WTC11 (cell line): Measurements from ENCODE around the gene CST3.
"Not testable (repeated sequence)": the region's sequence is repeated elsewhere in the genome, so short reads cannot be mapped to it uniquely, and the experiment has no call there.

ENCODE experiments used
- ATF1 ChIP-seq: sonication (generic); formaldehyde crosslinking; IDR thresholded peaks from 2 replicates; pipeline ENCODE4 v1.8.1; 2023; ENCODE audit warnings: mild to moderate bottlenecking, moderate library complexity, missing genetic modification reagents
- IRF2 ChIP-seq: sonication (generic); formaldehyde crosslinking; IDR thresholded peaks from 2 replicates; pipeline ENCODE4 v1.8.0; 2022; ENCODE audit warnings: low read depth, missing genetic modification reagents, borderline replicate concordance
- NFYB ChIP-seq: sonication (generic); formaldehyde crosslinking; conservative IDR thresholded peaks from 2 replicates; pipeline ENCODE4 v1.8.0; 2022; ENCODE audit warnings: low read depth, missing genetic modification reagents
- SMAD4 ChIP-seq: sonication (generic); formaldehyde crosslinking; IDR thresholded peaks from 2 replicates; pipeline ENCODE4 v1.8.0; 2022; ENCODE audit warnings: mild to moderate bottlenecking, missing genetic modification reagents
- ZNF138 ChIP-seq: sonication (generic); formaldehyde crosslinking; conservative IDR thresholded peaks from 2 replicates; pipeline ENCODE4 v1.8.1; 2022; ENCODE audit warnings: mild to moderate bottlenecking, moderate library complexity, missing genetic modification reagents
- ZNF232 ChIP-seq: sonication (generic); formaldehyde crosslinking; IDR thresholded peaks from 2 replicates; pipeline ENCODE4 v1.8.0; 2022; ENCODE audit warnings: mild to moderate bottlenecking, missing genetic modification reagents
- TF ChIP-seq, protein P1 (sequence below): sonication (generic); formaldehyde crosslinking; IDR thresholded peaks from 2 replicates; pipeline ENCODE4 v1.8.1; 2023; ENCODE audit warnings: mild to moderate bottlenecking, missing genetic modification reagents, moderate library complexity
- TF ChIP-seq, protein P2 (sequence below): fragments of 200-600 bp; IDR thresholded peaks from 2 replicates; pipeline ENCODE4 v1.8.0; 2022; ENCODE audit warnings: antibody characterized with exemption
- TF ChIP-seq, protein P3 (sequence below): sonication (generic); formaldehyde crosslinking; IDR thresholded peaks from 2 replicates; pipeline ENCODE4 v1.8.1; 2023; ENCODE audit warnings: mild to moderate bottlenecking, moderate library complexity, missing genetic modification reagents
- TF ChIP-seq, protein P4 (sequence below): sonication (generic); formaldehyde crosslinking; IDR thresholded peaks from 2 replicates; pipeline ENCODE4 v1.8.1; 2022; ENCODE audit warnings: low read depth, missing genetic modification reagents, borderline replicate concordance
- TF ChIP-seq, protein P5 (sequence below): sonication (generic); formaldehyde crosslinking; IDR thresholded peaks from 2 replicates; pipeline ENCODE4 v1.8.0; 2022; ENCODE audit warnings: mild to moderate bottlenecking, missing genetic modification reagents

DNA sequence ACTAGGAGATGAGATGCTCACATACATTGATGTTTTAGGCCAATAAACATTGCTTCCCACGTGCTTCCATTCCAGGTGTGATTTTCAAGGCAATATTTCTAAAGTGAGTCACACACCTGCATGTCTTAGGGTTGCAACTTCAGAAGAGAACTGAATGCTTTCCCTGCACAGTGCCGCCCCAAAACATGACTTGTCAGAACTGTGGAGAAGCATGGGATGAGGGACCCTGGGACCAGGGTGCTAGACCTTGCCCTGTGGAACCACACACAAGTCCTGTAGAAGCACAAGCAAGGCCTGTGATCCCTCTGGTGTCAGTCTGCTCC lies 2.0 kb downstream of the CST3 start:
- TF ChIP-seq, protein P1, sequence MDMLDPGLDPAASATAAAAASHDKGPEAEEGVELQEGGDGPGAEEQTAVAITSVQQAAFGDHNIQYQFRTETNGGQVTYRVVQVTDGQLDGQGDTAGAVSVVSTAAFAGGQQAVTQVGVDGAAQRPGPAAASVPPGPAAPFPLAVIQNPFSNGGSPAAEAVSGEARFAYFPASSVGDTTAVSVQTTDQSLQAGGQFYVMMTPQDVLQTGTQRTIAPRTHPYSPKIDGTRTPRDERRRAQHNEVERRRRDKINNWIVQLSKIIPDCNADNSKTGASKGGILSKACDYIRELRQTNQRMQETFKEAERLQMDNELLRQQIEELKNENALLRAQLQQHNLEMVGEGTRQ (CRISPR knock-in tag), result not testable (repeated sequence)
- TF ChIP-seq, protein P2, sequence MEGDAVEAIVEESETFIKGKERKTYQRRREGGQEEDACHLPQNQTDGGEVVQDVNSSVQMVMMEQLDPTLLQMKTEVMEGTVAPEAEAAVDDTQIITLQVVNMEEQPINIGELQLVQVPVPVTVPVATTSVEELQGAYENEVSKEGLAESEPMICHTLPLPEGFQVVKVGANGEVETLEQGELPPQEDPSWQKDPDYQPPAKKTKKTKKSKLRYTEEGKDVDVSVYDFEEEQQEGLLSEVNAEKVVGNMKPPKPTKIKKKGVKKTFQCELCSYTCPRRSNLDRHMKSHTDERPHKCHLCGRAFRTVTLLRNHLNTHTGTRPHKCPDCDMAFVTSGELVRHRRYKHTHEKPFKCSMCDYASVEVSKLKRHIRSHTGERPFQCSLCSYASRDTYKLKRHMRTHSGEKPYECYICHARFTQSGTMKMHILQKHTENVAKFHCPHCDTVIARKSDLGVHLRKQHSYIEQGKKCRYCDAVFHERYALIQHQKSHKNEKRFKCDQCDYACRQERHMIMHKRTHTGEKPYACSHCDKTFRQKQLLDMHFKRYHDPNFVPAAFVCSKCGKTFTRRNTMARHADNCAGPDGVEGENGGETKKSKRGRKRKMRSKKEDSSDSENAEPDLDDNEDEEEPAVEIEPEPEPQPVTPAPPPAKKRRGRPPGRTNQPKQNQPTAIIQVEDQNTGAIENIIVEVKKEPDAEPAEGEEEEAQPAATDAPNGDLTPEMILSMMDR, result not testable (repeated sequence)
- not testable (repeated sequence) for TF ChIP-seq SMAD4, ZNF138, ATF1, ZNF232, NFYB, IRF2 (CRISPR knock-in tag)
- TF ChIP-seq, protein P3, sequence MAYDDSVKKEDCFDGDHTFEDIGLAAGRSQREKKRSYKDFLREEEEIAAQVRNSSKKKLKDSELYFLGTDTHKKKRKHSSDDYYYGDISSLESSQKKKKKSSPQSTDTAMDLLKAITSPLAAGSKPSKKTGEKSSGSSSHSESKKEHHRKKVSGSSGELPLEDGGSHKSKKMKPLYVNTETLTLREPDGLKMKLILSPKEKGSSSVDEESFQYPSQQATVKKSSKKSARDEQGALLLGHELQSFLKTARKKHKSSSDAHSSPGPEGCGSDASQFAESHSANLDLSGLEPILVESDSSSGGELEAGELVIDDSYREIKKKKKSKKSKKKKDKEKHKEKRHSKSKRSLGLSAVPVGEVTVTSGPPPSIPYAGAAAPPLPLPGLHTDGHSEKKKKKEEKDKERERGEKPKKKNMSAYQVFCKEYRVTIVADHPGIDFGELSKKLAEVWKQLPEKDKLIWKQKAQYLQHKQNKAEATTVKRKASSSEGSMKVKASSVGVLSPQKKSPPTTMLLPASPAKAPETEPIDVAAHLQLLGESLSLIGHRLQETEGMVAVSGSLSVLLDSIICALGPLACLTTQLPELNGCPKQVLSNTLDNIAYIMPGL (CRISPR knock-in tag), result not testable (repeated sequence)
- TF ChIP-seq, protein P4, sequence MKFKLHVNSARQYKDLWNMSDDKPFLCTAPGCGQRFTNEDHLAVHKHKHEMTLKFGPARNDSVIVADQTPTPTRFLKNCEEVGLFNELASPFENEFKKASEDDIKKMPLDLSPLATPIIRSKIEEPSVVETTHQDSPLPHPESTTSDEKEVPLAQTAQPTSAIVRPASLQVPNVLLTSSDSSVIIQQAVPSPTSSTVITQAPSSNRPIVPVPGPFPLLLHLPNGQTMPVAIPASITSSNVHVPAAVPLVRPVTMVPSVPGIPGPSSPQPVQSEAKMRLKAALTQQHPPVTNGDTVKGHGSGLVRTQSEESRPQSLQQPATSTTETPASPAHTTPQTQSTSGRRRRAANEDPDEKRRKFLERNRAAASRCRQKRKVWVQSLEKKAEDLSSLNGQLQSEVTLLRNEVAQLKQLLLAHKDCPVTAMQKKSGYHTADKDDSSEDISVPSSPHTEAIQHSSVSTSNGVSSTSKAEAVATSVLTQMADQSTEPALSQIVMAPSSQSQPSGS, result not testable (repeated sequence)
- TF ChIP-seq, protein P5, sequence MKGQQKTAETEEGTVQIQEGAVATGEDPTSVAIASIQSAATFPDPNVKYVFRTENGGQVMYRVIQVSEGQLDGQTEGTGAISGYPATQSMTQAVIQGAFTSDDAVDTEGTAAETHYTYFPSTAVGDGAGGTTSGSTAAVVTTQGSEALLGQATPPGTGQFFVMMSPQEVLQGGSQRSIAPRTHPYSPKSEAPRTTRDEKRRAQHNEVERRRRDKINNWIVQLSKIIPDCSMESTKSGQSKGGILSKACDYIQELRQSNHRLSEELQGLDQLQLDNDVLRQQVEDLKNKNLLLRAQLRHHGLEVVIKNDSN (CRISPR knock-in tag), result not testable (repeated sequence)
